ENCODE results near the gene TANGO6. TPM values are rescaled to one million over a fixed set of nuclear protein-coding genes. Genes with fewer than 3 reads are reported as not detected.

The TANGO6 gene
- total RNA-seq, 1 donor from 2014 or later = 3.7 TPM

GRCh38 chr16:69014811-69015210 is 171.5 kb downstream of the TANGO6 start:
- TF ChIP-seq, protein P1, sequence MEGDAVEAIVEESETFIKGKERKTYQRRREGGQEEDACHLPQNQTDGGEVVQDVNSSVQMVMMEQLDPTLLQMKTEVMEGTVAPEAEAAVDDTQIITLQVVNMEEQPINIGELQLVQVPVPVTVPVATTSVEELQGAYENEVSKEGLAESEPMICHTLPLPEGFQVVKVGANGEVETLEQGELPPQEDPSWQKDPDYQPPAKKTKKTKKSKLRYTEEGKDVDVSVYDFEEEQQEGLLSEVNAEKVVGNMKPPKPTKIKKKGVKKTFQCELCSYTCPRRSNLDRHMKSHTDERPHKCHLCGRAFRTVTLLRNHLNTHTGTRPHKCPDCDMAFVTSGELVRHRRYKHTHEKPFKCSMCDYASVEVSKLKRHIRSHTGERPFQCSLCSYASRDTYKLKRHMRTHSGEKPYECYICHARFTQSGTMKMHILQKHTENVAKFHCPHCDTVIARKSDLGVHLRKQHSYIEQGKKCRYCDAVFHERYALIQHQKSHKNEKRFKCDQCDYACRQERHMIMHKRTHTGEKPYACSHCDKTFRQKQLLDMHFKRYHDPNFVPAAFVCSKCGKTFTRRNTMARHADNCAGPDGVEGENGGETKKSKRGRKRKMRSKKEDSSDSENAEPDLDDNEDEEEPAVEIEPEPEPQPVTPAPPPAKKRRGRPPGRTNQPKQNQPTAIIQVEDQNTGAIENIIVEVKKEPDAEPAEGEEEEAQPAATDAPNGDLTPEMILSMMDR (IDR thresholded peaks at IDR 0.05) = no peak
- Histone ChIP-seq H3K27ac (no peak overlapping the region), H3K4me1 (no peaks in the 10 kb centered on the region), H3K4me3 (no peak overlapping the region), H3K9me3 (no peaks in the 10 kb centered on the region), H3K36me3 (no peaks in the 10 kb centered on the region), H3K27me3 (no peaks in the 10 kb centered on the region)
- DNase-seq (ENCODE audit: low spot score in 2 of 2) = no peak
- intact Hi-C loops (cut with DNase I) = no loop called here

DNA sequence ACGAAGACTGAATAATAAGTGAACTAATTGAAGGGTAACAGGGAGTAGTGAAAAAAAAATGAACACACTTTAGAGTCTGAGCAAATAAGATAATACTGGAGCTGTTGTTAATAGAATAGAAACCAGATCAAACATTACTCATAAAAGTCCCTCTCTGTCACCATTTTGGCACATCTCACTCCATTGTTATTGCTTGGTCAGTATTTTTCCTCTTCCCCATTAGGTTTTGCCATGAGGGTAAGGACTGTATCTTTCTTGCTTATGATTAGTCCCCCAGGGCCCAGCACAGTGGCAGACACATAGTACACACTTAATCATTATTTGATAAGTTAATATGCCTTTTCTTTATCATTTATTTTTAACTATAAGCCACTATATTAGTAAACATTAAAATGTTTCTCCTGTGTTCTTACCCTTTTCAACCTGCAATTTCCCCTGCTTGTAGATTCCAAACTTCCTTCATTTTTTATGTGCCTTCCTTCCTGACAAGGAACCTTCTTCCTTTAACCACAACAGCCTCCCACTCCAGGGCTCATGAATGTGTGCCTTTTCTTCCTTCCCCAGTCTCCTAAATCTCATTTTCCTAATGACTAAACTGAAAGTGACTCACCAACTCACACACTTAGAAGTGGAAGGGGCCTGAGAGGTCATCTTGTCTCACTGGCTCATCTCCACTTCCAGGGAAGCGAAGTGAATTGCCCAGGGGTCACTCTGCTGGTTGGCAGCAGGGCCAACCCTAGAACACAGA is 173.9 kb downstream of the TANGO6 start:
- Histone ChIP-seq H3K36me3 (no peaks in the 10 kb centered on the region), H3K27ac (no peak overlapping the region), H3K9me3 (no peaks in the 10 kb centered on the region), H3K4me1 (no peaks in the 10 kb centered on the region), H3K27me3 (no peaks in the 10 kb centered on the region), H3K4me3 (no peak overlapping the region)
- intact Hi-C loops (cut with DNase I) = no loop called here
- DNase-seq (ENCODE audit: low spot score in 2 of 2) = no peak
- TF ChIP-seq, protein P1 (IDR thresholded peaks at IDR 0.05) = no peak

- TF ChIP-seq, protein P1 (IDR thresholded peaks at IDR 0.05) = no peak
- no peak overlapping the region for H3K4me3 ChIP-seq
- H3K9me3 ChIP-seq = no peaks in the 10 kb centered on the region
- intact Hi-C loops (cut with DNase I) = no loop called here
- peaks cover 3 to 14% of the 10 kb centered on the region in 2 donors for H3K36me3 ChIP-seq
- DNase-seq (ENCODE audit: low spot score in 2 of 2) = no peak
- no peaks in the 10 kb centered on the region for H3K4me1 ChIP-seq
- no peak overlapping the region for H3K27ac ChIP-seq
- H3K27me3 ChIP-seq = no peaks in the 10 kb centered on the region
These were observed 176.5 kb downstream of the TANGO6 start for GRCh38 chr16:69019811-69020210.

DNA sequence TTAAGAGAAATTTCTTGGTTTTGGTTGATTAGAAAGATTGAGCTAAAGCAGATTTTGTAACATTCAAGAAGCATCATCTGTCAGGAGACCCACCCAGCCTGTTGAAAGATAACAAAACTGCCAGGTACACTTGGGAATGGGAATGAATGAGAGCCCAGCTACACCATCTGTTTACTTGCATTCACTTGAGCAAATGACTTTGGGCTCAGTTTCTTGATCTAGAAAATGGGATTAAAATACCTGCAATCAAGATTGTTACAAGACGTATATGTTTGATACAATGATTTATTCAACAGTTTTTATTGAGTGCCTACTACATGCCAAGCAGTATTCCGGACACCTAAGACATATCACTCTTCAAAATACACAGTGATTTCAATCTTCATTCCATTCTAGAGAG is 185.8 kb downstream of the TANGO6 start:
- intact Hi-C loops (cut with DNase I) = no loop called here
- H3K36me3 ChIP-seq = peaks cover 0 to 5% of the 10 kb centered on the region in 2 donors
- TF ChIP-seq, protein P1 (IDR thresholded peaks at IDR 0.05) = no peak
- no peak overlapping the region for H3K4me3 ChIP-seq
- no peaks in the 10 kb centered on the region for H3K4me1 ChIP-seq
- DNase-seq (ENCODE audit: low spot score in 2 of 2) = no peak
- no peaks in the 10 kb centered on the region for H3K9me3 ChIP-seq
- H3K27me3 ChIP-seq = no peaks in the 10 kb centered on the region
- no peak overlapping the region for H3K27ac ChIP-seq

GRCh38 chr16:69031877-69032301 is 188.6 kb downstream of the TANGO6 start:
- Histone ChIP-seq H3K36me3 (no peaks in the 10 kb centered on the region), H3K9me3 (no peaks in the 10 kb centered on the region), H3K4me1 (no peaks in the 10 kb centered on the region), H3K27me3 (no peaks in the 10 kb centered on the region), H3K4me3 (no peak overlapping the region), H3K27ac (no peak overlapping the region)
- intact Hi-C loops (cut with DNase I) = no loop called here
- DNase-seq (ENCODE audit: low spot score in 2 of 2) = no peak
- TF ChIP-seq, protein P1 (IDR thresholded peaks at IDR 0.05) = no peak

Data from ascending aorta (tissue), 2 donors.